Progenitor cell of endocrine pancreas (in vitro differentiated cells): ENCODE data around the gene ZFAND3. TPM values are rescaled to one million over a fixed set of nuclear protein-coding genes. Genes with fewer than 3 reads are reported as not detected.

Experiments
- DNase-seq: peaks from one replicate; pipeline ENCODE4 v3.0.0; 2021; ENCODE audit warnings: low spot score; ENCODE audit not compliant: unreplicated experiment
- H3K27ac Mint-ChIP-seq: 2 replicates; pipeline ENCODE4 v1.8.0; 2021; ENCODE audit warnings: mild to moderate bottlenecking, moderate library complexity, mixed read lengths
- H3K27me3 Mint-ChIP-seq: 2 replicates; pipeline ENCODE4 v1.8.0; 2021; ENCODE audit warnings: mixed read lengths
- H3K36me3 Mint-ChIP-seq: 2 replicates; pipeline ENCODE4 v1.8.0; 2022; ENCODE audit warnings: mixed read lengths; ENCODE audit not compliant: insufficient read depth
- H3K4me1 Mint-ChIP-seq: 2 replicates; pipeline ENCODE4 v1.8.0; 2021; ENCODE audit warnings: low read depth, mixed read lengths
- H3K4me3 Mint-ChIP-seq: 2 replicates; pipeline ENCODE4 v1.8.0; 2021; ENCODE audit warnings: low read depth, mild to moderate bottlenecking, moderate library complexity, mixed read lengths
- H3K9me3 Mint-ChIP-seq: 2 replicates; pipeline ENCODE4 v1.8.0; 2021; ENCODE audit warnings: low read depth, mixed read lengths
- total RNA-seq: library from RNA; stranded (reverse); gene quantifications from 2 replicates; pipeline ENCODE4 v1.2.1, GENCODE V29; 2021
- TF ChIP-seq, protein P1 (sequence below): fragments of 200-600 bp; sonication (generic); IDR thresholded peaks from one replicate; pipeline ENCODE4 v1.5.0; 2021; ENCODE audit warnings: antibody characterized with exemption, mild to moderate bottlenecking; ENCODE audit not compliant: unreplicated experiment

Gene ZFAND3
- total RNA-seq, 1 donor from 2014 or later = 102 TPM

- DNase-seq = no peak
- H3K4me1 Mint-ChIP-seq = no peaks in the 10 kb centered on the region
- H3K9me3 Mint-ChIP-seq = peaks cover 3% of the 10 kb centered on the region
- H3K27me3 Mint-ChIP-seq = no peaks in the 10 kb centered on the region
- H3K36me3 Mint-ChIP-seq = peaks cover 20% of the 10 kb centered on the region
- TF ChIP-seq, protein P1, sequence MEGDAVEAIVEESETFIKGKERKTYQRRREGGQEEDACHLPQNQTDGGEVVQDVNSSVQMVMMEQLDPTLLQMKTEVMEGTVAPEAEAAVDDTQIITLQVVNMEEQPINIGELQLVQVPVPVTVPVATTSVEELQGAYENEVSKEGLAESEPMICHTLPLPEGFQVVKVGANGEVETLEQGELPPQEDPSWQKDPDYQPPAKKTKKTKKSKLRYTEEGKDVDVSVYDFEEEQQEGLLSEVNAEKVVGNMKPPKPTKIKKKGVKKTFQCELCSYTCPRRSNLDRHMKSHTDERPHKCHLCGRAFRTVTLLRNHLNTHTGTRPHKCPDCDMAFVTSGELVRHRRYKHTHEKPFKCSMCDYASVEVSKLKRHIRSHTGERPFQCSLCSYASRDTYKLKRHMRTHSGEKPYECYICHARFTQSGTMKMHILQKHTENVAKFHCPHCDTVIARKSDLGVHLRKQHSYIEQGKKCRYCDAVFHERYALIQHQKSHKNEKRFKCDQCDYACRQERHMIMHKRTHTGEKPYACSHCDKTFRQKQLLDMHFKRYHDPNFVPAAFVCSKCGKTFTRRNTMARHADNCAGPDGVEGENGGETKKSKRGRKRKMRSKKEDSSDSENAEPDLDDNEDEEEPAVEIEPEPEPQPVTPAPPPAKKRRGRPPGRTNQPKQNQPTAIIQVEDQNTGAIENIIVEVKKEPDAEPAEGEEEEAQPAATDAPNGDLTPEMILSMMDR = no peak
- no peak overlapping the region for H3K4me3 Mint-ChIP-seq
- no peak overlapping the region for H3K27ac Mint-ChIP-seq
Measured at GRCh38 chr6:38162493-38163185, 343.1 kb downstream of the ZFAND3 start.

DNA sequence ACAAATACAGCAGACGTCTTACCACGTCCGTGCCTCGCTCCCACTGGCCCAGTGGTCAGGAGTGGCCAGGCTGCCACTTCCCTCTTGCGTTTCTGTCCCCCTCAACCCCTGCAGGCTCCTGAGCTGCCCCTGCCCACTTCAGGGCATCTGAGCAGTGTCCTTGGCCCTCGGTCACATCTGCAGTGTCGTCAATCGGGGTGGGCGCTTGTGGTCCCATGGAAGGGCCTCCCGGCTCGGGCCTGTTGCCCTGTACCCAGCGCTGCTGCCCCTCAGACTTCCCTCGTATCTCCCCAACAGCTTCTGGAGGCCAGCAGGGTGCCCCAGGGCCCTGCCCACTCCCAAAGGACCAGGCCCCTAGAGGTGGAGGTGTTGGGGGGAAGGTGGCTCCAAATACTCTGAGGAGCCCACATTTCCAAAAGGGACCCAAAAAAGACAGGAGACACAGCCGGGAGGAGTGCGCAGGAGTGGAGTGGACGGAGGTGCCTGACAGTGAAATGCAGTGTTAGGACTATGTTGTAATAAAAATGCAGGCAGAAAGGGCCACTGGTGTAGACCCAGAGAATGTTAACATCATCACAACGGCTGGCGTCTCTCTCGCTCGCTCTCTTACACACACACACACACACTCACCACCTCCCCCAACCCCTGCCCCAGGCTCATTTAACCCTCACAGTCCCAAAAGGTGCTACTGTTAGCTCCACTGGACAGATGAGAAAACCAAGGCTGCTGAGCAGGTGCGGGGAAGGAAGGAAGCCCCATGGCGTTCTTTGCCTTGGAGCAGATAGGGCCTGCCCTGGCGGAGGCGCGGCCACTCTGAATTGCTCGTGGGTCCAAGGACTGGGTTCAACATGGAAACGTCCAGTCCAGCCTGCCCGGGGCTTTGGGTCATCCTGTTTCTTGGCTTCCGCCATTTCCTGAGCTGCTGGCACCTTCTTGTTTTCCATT, 343.9 kb downstream of the ZFAND3 start:
- DNase-seq = no peak
- H3K4me1 Mint-ChIP-seq = no peaks in the 10 kb centered on the region
- H3K36me3 Mint-ChIP-seq = peaks cover 20% of the 10 kb centered on the region
- TF ChIP-seq, protein P1 = no peak
- H3K27me3 Mint-ChIP-seq = no peaks in the 10 kb centered on the region
- no peak overlapping the region for H3K4me3 Mint-ChIP-seq
- H3K9me3 Mint-ChIP-seq = peaks cover 3% of the 10 kb centered on the region
- peak overlapping the region; percentile 20 for H3K27ac Mint-ChIP-seq

DNA sequence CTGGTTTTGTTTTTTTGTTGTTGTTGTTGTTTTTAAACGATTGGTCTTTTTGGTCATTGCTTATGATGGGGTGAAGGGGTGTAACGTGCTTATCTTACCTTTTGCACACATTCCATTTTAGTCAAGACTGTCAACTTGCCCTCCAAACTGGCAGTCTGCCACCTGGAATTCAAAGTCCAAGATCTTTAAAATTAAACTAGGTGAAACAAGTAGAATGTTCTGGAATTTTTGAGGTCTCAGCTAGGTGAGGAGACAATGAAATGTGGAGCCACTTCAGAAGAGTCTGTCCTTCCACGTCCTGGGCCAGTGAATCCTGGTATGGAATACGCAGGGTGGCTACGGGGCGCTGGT, 344.6 kb downstream of the ZFAND3 start:
- Mint-ChIP-seq H3K4me1 (no peaks in the 10 kb centered on the region), H3K27me3 (no peaks in the 10 kb centered on the region), H3K4me3 (no peak overlapping the region), H3K9me3 (peaks cover 3% of the 10 kb centered on the region), H3K36me3 (peaks cover 16% of the 10 kb centered on the region), H3K27ac (no peak overlapping the region)
- TF ChIP-seq, protein P1 = no peak
- DNase-seq = no peak

DNA sequence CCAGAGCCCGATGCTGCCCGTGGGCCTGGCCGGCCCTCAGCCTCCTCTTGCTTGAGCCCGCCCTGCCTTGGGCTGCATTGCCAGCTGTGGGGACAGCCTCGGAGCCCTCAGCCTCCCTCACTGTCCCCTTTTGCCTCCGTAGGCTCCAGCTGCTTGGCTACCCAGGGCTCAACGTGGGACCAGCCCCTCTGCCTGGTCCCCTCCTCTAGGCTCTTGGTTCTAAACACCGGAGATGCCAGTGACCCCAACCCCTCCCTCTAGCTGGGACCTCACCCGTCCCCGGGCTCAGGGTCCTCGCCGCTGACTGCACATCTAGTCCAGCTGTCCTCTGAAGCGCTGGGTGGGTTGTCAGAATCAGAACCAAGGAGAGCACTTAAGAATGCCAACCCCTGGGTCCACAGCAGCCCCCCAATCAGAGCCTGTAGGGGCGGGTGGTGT, 345.2 kb downstream of the ZFAND3 start:
- no peak overlapping the region for H3K4me3 Mint-ChIP-seq

More for the DNA sequence above, 345.2 kb downstream of the ZFAND3 start:
- DNase-seq = no peak
- H3K27ac Mint-ChIP-seq = no peak overlapping the region
- H3K27me3 Mint-ChIP-seq = no peaks in the 10 kb centered on the region
- peaks cover 15% of the 10 kb centered on the region for H3K36me3 Mint-ChIP-seq
- TF ChIP-seq, protein P1 = no peak
- peaks cover under 1% of the 10 kb centered on the region for H3K4me1 Mint-ChIP-seq
- H3K9me3 Mint-ChIP-seq = peaks cover 3% of the 10 kb centered on the region
